ENCODE measurements around the gene NACAD.

- TF ChIP-seq EZH2phosphoT487 (IDR thresholded peaks at IDR 0.05; ENCODE audit: insufficient read depth, low read depth) (no peak), EZH2 (IDR thresholded peaks at IDR 0.05; ENCODE audit: insufficient read depth, poor library complexity, severe bottlenecking) (no peak)
Measured at GRCh38 chr7:45123913-45124710, 35.3 kb upstream of the NACAD start.

Measured in GM23248 (cell line).